GM20000 (cell line): Measurements from ENCODE around the gene TMEM114.

Experiments used
- DNase-seq: peaks from one replicate; pipeline ENCODE4 v3.0.0; 2012; ENCODE audit warnings: low spot score
- TF ChIP-seq, protein P1 (sequence below): IDR thresholded peaks from 2 replicates; pipeline ENCODE4 v1.5.1; 2012; ENCODE audit warnings: mild to moderate bottlenecking, control low read depth; ENCODE audit errors: extremely low read depth, missing control alignments

Gene TMEM114

DNA sequence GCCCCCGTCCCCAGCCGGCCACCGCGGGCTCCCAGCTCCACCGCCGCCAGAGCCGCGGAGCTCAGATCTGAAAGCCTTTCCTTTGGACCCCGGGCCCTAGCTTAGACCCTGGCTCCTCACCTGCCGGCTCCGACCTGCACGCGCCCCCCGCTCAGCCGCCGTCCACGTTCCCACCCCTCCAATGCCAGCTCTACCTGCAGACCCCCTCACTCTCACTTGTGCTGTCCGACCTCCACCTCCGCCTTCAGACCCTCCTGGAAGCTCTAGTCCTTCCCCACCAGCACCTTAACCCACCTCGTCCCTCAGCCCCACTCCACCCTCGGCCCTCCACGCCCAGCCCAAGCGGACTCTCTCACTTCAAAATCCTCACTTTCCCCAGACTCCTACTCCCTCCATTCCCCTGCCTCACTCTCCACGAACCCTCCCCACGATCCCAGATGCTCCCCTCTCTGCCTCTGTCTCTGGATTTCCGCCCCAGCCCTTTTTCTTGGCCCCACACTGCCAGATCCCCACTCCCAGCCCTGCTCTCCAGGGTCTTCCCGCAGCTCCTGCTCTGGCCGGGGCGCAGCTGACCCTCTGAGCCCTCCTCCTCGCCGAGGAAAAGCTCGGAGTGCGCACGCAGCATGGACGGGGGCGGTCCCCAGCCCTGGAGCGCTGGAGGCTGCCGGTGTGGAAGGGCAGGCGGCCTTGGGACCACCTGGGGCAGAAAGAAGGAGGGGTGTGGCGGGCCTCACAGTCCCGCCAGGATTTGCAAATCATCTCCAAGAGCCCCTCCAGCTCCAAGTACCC lies at the start of gene TMEM114:
Gene TMEM114, minus strand, starts transcription at position 612 of the 789 bp plus-strand sequence. CDS start 673 bp downstream, outside the sequence.
- DNase-seq, result no peak
- TF ChIP-seq, protein P1, sequence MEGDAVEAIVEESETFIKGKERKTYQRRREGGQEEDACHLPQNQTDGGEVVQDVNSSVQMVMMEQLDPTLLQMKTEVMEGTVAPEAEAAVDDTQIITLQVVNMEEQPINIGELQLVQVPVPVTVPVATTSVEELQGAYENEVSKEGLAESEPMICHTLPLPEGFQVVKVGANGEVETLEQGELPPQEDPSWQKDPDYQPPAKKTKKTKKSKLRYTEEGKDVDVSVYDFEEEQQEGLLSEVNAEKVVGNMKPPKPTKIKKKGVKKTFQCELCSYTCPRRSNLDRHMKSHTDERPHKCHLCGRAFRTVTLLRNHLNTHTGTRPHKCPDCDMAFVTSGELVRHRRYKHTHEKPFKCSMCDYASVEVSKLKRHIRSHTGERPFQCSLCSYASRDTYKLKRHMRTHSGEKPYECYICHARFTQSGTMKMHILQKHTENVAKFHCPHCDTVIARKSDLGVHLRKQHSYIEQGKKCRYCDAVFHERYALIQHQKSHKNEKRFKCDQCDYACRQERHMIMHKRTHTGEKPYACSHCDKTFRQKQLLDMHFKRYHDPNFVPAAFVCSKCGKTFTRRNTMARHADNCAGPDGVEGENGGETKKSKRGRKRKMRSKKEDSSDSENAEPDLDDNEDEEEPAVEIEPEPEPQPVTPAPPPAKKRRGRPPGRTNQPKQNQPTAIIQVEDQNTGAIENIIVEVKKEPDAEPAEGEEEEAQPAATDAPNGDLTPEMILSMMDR, result no peak

DNA sequence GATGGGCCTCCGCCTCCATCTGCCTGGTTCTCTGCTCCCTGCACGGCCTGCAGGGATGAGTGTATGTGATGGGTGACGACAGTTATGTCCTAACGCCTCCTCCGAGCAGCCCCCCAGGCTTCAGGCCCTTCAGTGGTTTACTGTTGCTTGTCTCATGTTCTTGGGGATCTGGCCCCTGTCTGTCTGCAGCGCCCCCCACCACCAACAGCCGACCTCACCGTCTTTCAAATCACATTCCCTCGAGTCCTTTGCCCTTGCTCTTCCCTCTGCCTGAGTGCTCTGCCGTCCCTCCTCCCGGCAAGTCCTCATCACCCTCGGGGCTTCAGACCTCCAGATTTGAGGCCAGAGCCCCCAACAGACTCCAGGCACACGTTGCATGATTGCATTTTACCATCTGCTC lies 49.4 kb upstream of the TMEM114 start:
- TF ChIP-seq, protein P1, result no peak
- DNase-seq, result no peak

DNA sequence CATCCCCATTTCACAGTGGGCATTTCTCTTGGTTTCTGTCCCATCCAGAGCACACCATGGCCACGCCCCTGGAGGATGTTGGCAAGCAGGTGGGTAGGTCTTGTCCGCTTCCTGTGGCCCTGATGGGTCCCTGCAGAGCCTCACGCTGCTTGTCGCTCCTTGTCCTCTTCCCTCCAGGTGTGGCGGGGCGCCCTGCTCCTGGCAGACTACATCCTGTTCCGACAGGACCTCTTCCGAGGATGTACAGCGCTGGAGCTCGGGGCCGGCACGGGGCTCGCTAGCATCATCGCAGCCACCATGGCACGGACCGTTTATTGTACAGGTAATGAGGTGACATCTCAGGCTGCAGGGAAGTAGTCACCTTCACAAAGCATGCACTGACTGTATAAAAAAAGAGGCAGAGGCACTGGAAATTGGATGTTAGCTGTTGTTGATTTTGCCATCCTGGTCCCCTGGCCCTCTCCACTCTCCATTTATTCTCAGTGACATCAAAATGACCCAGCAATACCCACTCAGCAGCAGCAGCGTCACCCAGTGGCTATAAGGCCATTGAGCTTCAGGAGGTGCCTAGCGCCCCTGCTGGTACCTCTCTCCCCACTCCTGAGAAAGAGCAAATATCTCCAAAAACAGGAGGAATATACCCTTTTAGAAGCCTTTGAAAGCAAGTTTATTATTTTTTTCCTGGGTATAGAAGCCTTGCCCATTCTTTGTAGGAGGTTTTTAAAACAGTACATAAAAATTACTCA lies 44.9 kb upstream of the TMEM114 start:
- DNase-seq, result no peak
- TF ChIP-seq, protein P1, result no peak

DNA sequence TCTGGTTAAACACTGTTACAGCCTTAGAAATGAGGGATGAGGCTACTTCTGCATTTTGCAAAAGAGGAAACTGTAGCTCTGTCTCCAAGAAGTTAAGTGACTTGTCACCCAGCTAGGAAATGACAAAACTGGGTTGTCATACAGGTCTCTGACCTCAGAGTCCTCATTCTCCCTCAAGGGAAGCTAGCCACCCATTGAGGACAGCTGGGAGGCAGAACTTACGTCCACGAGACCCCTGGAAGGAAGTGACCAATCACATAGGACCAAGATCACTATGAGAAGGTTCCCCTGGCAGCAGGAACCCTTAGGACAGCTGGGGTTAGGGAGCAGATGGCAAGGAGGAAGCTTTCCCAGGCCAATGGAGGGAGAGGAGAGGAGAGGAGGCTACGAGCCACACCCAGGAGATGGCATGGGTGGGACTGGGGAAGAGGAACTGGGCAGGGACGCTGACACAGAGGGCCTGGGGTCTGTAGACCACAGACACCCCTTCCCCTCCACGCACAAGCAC lies 42.4 kb upstream of the TMEM114 start:
- TF ChIP-seq, protein P1, result no peak
- DNase-seq, result no peak

DNA sequence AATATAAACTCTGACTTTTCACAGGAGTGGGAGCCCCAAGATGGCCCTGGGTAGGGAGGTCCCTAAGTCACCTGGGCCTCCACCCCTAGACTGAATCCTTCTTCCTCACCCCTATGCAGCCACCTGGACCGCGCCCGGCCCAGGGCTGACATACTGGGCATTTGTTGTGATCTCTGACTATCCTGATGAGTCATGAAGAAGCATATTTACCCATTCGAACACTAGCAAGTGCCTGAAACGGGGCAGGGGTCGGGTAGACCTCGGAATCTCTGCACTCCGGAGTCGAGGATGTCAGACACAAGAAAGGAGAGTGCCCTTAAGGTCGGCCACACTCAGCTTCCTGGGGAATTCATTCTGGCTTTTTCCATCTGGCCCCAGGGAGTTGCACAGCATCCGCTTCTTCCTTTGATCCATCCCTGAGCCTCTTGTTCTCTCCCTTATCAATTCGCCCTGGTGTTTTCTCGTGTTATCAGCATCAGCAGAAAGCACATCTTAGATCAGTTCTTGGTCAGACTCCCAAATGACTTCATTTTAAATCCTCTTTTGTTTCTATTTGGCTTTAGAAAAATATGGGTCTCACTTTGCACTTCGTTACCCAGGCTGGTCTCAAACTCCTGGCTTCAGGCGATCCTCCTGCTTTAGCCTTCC lies 41.6 kb upstream of the TMEM114 start:
- TF ChIP-seq, protein P1, result no peak
- DNase-seq, result no peak

DNA sequence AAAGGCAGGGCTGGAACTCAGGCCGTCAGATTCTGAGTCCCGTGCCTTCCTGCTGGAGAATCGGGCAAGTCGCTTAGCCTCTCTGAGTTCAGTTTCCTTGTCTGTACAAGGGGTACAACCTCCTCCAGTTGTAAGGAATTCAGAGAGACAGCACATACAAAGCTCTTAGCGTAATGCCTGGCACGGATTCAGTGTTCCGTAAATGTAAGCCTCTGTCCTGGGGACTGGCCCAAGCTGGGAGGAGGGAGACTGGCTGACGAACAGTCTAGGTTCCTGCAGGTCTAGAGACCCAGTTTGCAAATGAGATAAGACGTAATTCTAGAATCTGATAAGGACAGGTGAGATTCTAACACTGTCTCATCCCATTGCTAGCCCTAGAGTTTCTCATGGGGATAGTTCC lies 41.1 kb upstream of the TMEM114 start:
- TF ChIP-seq, protein P1, result no peak
- no peak for DNase-seq
